Measurements from ENCODE around the gene CORO1C. TPM values are rescaled to one million over a fixed set of nuclear protein-coding genes. Genes with fewer than 3 reads are reported as not detected.
"Not testable (repeated sequence)": the region's sequence is repeated elsewhere in the genome, so short reads cannot be mapped to it uniquely, and the experiment has no call there.

Gene CORO1C
- total RNA-seq, 2 donors from 2014 or later, result 61.5 to 87.5 TPM

GRCh38 chr12:108676707-108677106 lies 54.6 kb downstream of the CORO1C start:
- ATAC-seq, result no peak
- no peaks in the 10 kb centered on the region for H3K9me3 Mint-ChIP-seq
- no peak for DNase-seq (ENCODE audit: low spot score in 2 of 2)
- peaks cover 0 to 6% of the 10 kb centered on the region in 2 donors for H3K36me3 Mint-ChIP-seq
- H3K27ac Mint-ChIP-seq, result no peak overlapping the region

DNA sequence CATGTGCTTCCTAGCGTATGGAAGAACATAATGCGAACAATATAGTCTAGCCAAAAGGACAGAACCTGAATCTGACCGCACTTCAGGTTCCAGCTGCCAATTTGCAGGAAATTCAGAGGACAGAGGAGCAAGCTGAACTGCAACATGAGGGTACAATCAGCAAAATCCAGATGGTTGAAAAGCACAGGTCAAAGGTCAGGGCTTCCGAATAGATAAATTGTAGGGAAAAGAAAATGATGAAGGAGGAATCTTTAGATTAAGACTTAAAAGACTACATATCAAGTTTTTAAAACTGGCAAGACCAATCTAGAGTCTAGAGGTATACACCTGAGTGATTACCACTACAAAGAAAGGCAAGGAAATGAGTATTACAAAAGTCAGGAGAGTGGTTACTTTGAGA lies 55.5 kb downstream of the CORO1C start:
- Mint-ChIP-seq H3K9me3 (no peaks in the 10 kb centered on the region), H3K27ac (no peak overlapping the region), H3K36me3 (peaks cover 0 to 6% of the 10 kb centered on the region in 2 donors)
- ATAC-seq (no peak), DNase-seq (ENCODE audit: low spot score in 2 of 2) (no peak)

GRCh38 chr12:108672054-108672453 lies 59.3 kb downstream of the CORO1C start:
- no peak overlapping the region for H3K27ac Mint-ChIP-seq
- H3K9me3 Mint-ChIP-seq, result no peaks in the 10 kb centered on the region
- H3K36me3 Mint-ChIP-seq, result peaks cover 0 to 6% of the 10 kb centered on the region in 2 donors
- no peak for DNase-seq (ENCODE audit: low spot score in 2 of 2)
- no peak for ATAC-seq

- Mint-ChIP-seq H3K36me3 (peaks cover 0 to 6% of the 10 kb centered on the region in 2 donors), H3K27ac (no peak overlapping the region), H3K9me3 (no peaks in the 10 kb centered on the region)
- ATAC-seq, result no peak
- DNase-seq (ENCODE audit: low spot score in 2 of 2), result no peak
Observed at GRCh38 chr12:108671110-108671509, 60.2 kb downstream of the CORO1C start.

DNA sequence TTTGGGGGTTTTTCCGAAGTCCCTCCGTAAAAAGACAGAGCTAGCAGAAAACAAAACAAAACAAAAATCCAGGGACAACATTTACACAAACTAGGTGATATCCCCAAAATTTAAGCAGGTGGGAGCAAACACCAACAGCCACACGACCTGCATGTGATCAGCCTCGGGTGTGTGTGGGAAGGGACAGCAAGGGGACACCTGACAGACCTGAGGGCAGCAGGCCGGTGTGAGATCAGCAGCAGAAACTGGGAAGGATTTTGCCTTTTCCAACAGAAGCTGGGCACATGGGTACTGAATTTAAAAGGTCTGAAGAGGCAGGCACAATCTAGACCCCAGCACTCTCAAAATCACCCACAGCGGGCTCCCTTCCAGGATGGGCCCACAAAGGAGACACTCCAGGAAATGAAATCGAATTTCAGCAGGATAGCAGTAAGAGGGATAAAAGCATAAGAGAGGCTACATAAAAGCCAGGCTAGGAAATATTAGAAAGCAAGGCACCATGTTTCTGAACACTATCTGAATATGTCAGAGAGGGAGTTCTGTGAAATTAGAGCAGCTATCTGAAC lies 61.2 kb downstream of the CORO1C start:
- ATAC-seq (no peak), DNase-seq (ENCODE audit: low spot score in 2 of 2) (no peak)
- no peaks in the 10 kb centered on the region for H3K9me3 Mint-ChIP-seq
- no peak overlapping the region for H3K27ac Mint-ChIP-seq
- no peaks in the 10 kb centered on the region for H3K36me3 Mint-ChIP-seq

DNA sequence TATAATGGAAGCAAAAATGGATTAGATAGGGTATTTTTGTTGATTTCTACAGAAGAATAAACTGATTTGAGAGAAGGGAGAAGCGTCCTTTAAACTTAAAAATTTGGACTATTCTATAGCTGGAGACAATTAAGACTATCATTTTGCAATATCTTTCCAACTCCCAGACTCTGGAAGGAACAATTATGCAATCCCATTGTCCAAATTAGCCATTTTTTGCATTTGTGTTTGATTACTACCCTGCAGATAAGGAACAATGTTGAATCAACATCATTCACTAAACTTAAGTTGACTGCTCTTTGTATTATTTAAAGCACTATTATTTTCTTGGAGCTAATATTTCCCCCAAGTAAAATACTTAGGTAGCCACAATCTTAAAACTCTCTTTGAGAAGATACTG lies 62.8 kb downstream of the CORO1C start:
- H3K9me3 Mint-ChIP-seq, result no peaks in the 10 kb centered on the region
- no peak overlapping the region for H3K27ac Mint-ChIP-seq
- DNase-seq (ENCODE audit: low spot score in 2 of 2) (no peak), ATAC-seq (no peak)
- H3K36me3 Mint-ChIP-seq, result no peaks in the 10 kb centered on the region

GRCh38 chr12:108668063-108668462 lies 63.3 kb downstream of the CORO1C start:
- no peaks in the 10 kb centered on the region for H3K36me3 Mint-ChIP-seq
- ATAC-seq (no peak), DNase-seq (ENCODE audit: low spot score in 2 of 2) (no peak)
- H3K9me3 Mint-ChIP-seq, result no peaks in the 10 kb centered on the region
- no peak overlapping the region for H3K27ac Mint-ChIP-seq

GRCh38 chr12:108667349-108667748 lies 64.0 kb downstream of the CORO1C start:
- DNase-seq (ENCODE audit: low spot score in 2 of 2) (no peak), ATAC-seq (no peak)
- H3K27ac Mint-ChIP-seq, result no peak overlapping the region
- no peaks in the 10 kb centered on the region for H3K36me3 Mint-ChIP-seq
- H3K9me3 Mint-ChIP-seq, result no peaks in the 10 kb centered on the region

GRCh38 chr12:108666401-108666881 lies 64.9 kb downstream of the CORO1C start:
- no peaks in the 10 kb centered on the region for H3K36me3 Mint-ChIP-seq
- ATAC-seq (no peak), DNase-seq (ENCODE audit: low spot score in 2 of 2) (no peak)
- H3K9me3 Mint-ChIP-seq, result no peaks in the 10 kb centered on the region
- no peak overlapping the region for H3K27ac Mint-ChIP-seq

DNA sequence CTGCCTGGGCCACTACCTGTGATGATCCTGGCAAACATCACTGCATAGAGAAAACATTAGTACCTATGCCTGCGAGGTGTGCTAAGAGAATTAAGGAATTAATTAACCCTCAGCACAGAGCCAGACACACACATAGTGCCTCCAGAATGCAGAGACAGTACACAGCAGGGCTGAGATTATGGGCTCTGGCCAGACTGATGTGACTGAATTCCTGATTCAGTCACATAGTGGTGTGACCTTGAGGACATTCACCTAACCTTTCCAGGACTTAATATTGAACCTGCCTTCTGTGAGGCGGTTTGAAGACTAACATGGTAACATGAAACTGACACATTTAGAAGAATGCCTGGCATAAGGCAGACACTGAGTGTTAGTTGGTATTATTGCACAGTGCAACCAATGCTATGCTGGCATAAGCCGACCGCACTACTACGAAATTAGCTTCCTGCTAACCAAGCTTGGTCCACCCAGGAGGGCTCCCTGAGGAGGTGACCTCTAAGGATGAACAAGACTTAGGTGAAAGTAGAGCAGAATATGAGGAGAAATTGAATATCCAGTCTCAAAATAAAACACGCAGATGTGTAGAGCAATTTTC lies 65.6 kb downstream of the CORO1C start:
- ATAC-seq (no peak), DNase-seq (ENCODE audit: low spot score in 2 of 2) (no peak)
- Mint-ChIP-seq H3K36me3 (no peaks in the 10 kb centered on the region), H3K9me3 (no peaks in the 10 kb centered on the region), H3K27ac (no peak overlapping the region)

DNA sequence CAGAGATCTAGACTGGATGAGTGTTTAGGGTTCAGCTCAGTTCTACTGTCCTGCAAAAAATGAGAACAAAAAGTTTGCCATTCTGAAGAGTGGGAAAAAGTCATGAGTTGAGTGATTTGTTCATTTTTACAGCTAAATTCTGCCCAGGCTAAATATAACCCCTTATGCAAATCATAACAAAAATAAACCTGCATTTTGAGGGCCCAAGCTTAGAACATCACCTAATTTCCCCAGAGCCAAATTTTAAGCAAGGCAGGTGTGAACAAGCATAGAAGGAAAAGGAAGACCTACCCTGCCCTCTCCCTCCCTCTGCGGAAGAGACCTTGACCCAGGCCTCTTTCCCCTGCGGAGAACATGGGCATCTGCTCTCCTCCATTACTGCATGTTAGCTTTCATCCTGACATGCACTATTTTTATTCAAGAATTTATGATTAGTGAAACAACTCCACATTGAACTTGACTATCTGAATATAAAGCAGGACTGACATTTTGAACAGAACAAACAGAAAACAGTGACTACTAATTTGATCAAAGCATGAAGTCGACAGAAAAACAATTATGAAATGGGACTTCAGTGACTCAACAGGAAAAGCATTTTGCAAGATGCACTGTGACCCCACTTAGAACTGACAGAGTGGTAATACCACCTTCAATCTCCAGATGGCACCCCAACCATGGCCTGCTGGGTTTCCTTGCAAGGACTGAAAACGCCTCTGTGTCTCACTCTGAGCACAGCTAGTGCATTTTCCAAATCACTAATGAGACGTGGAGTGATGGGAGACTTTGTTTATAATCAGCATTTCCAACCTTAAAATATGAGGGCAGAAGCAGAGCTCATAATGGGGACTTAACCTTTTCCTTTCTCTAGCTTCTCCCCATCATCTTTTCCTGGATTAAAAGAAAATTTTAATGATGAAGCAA lies 66.7 kb downstream of the CORO1C start:
- Mint-ChIP-seq H3K36me3 (no peaks in the 10 kb centered on the region), H3K9me3 (no peaks in the 10 kb centered on the region), H3K27ac (peak overlapping the region; percentile 39 to 78)
- DNase-seq (ENCODE audit: low spot score in 2 of 2) (peak; percentile 73 to 83), ATAC-seq (peak; percentile 99)

DNA sequence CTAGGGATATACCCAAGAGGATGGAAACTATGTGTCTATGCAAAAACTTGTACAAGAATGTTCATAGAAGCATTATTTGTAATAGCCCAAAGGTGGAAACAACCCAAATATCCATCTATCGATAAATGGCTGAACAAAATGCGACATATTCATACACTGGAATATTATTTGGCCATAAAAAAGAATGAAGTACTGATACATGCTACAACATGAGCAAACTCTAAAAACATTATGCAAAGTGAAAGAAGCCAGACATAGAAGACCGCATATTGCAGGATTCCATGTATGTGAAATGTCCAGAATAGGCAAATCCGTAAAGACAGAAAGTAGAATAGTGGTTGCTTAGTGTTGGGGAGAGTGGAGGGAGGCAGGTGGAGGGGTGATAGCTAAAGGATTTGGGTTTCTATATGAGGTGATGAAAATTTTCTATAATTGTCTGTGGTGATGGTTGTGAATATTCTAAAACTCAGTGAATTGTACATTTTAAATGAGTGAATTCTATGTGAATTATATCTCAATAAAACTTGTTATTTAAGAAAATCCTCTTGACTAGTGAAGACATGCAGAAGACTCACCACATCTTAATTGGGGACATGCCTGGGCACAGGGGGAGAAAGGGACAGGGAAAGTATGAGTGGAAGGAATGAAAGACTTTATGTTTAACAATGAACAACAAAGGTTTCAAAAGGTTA lies 67.8 kb downstream of the CORO1C start:
- Mint-ChIP-seq H3K36me3 (no peaks in the 10 kb centered on the region), H3K27ac (no peak overlapping the region), H3K9me3 (no peaks in the 10 kb centered on the region)
- DNase-seq (ENCODE audit: low spot score in 2 of 2) (no peak), ATAC-seq (no peak)

GRCh38 chr12:108658115-108658514 lies 73.2 kb downstream of the CORO1C start:
- H3K9me3 Mint-ChIP-seq; DNase-seq (ENCODE audit: low spot score in 2 of 2); ATAC-seq; H3K27ac Mint-ChIP-seq; H3K36me3 Mint-ChIP-seq: not testable (repeated sequence)

DNA sequence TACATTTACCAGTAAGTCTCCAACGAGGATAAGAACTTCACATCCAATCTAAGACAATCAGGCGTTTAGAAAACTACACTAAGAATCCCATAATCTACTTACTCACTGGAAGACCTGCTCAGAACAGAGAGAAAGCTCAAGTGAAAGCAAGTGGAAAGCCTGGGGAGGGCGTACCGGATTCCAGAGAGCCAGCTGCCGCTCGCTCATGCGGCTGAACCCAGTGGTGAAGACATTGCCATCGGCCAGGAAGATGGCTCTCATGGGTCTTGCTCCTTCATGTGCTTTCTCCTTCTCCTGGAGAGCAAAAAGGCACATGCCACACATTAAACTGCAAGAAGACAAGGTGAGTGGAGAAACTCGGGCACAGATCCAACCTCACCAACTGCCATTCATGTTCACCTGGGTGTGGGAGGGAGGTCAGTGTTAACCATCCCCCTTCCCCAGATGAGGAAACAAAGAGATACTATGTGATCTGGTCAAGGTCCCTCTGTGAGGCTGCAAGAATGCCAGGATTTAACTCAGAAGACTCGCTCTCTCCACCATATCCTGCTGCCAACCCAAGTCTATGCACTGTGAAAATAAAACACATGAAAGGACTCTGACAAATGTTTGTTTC lies 74.1 kb downstream of the CORO1C start:
- no peaks in the 10 kb centered on the region for H3K36me3 Mint-ChIP-seq
- ATAC-seq, result no peak

GRCh38 chr12:108656247-108656646 lies 75.1 kb downstream of the CORO1C start:
- H3K36me3 Mint-ChIP-seq; H3K9me3 Mint-ChIP-seq; H3K27ac Mint-ChIP-seq; DNase-seq (ENCODE audit: low spot score in 2 of 2); ATAC-seq: not testable (repeated sequence)

More for the DNA sequence above, 74.1 kb downstream of the CORO1C start:
- Mint-ChIP-seq H3K9me3 (no peaks in the 10 kb centered on the region), H3K27ac (peak overlapping the region in 1 of 2 donors; percentile 16)
- DNase-seq (ENCODE audit: low spot score in 2 of 2), result no peak

DNA sequence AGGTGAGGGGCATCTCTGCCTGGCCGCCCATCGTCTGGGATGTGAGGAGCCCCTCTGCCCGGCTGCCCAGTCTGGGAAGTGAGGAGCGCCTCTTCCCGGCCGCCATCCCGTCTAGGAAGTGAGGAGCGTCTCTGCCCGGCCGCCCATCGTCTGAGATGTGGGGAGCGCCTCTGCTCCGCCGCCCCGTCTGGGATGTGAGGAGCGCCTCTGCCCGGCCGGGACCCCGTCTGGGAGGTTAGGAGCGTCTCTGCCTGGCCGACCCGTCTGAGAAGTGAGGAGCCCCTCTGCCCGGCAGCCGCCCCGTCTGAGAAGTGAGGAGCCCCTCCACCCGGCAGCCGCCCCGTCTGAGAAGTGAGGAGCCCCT lies 75.5 kb downstream of the CORO1C start:
- not testable (repeated sequence) for H3K36me3 Mint-ChIP-seq; ATAC-seq; H3K9me3 Mint-ChIP-seq; DNase-seq (ENCODE audit: low spot score in 2 of 2); H3K27ac Mint-ChIP-seq
